Stimulated activated CD8-positive, alpha-beta memory T cell treated with anti-CD3 and anti-CD28 coated beads, Interleukin-15, amount 100 ng/mL, for 4 hours (primary cell): ENCODE measurements around the gene EVPL.
"Not testable (repeated sequence)": the region's sequence is repeated elsewhere in the genome, so short reads cannot be mapped to it uniquely, and the experiment has no call there.

Experiments used
- DNase-seq, 2 donors: peaks; one replicate each; pipeline ENCODE4 v3.0.0-alpha.2; 2020; ENCODE audit warnings: low read depth in 2 of 2

The EVPL gene

DNA sequence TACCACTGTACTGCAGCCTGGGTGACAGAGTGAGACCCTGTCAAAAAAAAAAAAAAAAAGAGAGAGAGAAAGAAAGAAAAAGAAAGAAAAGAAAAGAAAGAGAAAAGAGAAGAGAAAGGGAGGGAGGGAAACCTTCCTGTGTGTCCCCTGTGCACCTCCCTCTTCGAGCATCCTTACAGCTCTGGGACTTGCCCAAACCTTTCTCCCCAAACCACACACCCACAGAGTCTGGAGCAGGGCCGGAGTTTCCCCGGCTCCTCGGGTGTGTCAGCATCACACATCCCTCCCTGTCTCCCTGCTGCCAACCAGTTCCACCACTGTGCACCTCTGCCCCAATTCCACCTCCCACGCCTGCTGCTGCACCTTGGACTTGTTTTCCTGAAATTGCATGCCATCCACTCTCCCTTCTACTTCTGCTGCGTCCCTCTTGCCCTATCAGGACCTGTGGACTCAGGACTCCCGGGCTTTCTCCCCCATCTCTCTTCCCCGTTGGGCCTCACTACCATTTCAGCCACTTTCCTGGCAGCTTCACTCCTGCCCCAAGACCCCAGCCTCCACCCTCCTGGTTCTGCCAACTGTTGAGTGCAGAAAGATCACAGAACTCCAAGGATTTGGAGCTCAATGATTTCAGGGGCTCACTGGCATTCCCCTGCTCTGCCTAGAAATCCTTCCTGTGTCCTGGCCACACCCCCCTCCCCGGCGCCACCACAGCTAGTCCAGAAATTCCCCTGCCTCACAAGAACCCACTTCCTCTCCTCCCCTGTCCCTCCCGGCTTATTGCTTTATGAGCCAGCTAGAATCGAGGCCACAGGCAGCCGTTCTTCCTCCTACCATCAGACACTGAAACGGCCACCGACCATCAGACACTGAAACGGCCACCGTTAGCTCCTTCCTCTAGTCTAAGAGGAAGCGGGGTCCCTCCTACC is 30.2 kb downstream of the EVPL start:
- no peak for DNase-seq

DNA sequence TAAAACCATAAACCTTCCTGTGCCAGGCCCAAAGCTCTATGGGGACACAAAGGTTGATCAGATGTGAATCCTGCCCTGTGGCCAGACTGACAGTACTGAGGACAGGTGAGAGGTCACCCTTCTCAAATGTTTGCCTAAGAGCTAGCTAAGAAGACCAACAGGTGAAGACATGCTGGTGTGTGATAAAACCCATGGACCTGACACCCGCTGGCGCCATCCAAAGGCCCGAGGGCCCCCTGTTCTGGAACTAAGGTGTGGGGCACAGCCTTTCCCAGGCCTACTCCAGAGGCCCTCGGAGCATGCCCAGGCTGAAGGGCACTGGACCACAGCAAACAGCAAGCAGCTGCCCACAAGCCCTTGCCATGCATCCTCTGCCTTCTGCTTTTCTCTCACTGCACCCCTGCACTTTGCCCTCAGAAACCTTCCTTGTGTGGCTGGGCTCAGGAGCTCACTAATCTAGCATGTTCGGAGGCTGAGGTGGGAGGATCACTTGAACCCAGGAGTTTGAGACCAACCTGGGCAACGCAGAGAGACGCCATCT is 31.7 kb downstream of the EVPL start:
- DNase-seq = no peak

DNA sequence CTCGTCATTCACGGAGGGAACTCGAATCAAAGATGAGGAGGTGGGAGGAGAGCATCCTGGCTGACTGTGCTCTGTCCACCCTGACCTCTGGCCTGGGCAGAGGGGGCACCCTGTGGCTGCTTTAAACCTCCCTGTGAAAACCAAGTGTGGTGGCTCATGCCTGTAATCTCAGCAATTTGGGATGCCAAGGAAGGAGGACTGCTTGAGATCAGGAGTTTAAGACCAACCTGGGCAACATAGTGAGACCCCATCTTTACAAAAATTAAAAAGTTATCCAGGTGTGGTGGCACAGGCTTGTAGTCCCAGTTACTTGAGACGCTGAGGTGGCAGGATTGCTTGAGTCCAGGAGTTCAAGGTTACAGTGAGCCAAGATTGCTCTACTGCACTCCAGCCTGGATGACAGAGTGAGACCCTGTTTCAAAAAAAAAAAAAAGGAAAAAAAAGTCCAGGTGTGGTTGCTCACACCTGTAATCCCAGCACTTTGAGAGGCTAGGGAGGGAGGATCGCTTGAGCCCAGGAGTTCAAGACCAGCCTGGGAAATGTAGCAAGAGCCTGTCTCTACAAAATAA is 32.2 kb downstream of the EVPL start:
- no peak for DNase-seq

DNA sequence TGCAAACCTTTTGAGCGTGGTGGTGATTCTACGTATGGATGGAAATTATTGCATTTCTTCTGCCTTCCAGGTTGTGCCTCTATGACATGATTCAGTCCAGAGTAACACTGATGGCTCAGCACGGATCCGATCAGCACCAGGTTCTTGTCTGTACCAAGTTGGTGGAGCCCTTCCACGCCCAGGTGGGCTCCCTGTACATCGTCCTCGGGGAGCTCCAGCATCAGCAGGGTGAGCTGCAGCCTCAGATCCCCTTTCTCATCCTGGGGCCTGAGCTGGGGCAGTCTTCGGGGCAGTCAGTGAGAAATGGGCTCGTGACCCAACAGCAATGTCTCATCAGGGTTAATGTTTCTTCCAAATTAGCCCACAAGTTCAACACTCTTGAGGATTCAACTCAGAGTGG is 35.7 kb downstream of the EVPL start:
- no peak for DNase-seq

- DNase-seq = no peak
These were observed 40.1 kb downstream of the EVPL start for GRCh38 chr17:75987041-75987440.

- DNase-seq = no peak
These were observed 41.1 kb downstream of the EVPL start for GRCh38 chr17:75985986-75986385.

- no peak for DNase-seq
These were observed 43.5 kb downstream of the EVPL start for GRCh38 chr17:75983501-75984181.

GRCh38 chr17:75981019-75981615 is 46.0 kb downstream of the EVPL start:
- no peak for DNase-seq

- DNase-seq = no peak
These were observed 46.7 kb downstream of the EVPL start for GRCh38 chr17:75980188-75981018.

DNA sequence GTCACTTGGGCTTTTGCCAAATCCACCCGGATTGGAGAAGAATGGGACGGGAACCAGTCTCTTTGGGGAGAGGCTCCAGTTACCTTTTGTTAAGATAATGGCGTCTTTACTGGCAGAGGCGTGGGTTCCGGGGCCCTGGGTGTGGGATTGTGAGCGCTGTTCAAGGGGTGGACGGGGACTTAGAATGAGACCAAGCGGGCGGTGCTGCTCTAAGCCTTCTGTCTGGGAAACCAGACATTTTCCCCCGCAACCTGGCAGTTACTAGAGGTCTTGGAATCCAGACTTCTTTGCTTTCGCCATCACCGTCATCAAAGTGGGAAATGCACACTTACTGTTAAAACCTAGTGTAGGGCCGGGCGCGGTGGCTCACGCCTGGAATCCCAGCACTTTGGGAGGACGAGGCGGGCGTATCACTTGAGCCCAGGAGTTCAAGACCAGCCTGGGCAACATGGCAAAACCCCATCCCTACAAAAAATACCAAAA is 47.4 kb downstream of the EVPL start:
- DNase-seq = no peak

DNA sequence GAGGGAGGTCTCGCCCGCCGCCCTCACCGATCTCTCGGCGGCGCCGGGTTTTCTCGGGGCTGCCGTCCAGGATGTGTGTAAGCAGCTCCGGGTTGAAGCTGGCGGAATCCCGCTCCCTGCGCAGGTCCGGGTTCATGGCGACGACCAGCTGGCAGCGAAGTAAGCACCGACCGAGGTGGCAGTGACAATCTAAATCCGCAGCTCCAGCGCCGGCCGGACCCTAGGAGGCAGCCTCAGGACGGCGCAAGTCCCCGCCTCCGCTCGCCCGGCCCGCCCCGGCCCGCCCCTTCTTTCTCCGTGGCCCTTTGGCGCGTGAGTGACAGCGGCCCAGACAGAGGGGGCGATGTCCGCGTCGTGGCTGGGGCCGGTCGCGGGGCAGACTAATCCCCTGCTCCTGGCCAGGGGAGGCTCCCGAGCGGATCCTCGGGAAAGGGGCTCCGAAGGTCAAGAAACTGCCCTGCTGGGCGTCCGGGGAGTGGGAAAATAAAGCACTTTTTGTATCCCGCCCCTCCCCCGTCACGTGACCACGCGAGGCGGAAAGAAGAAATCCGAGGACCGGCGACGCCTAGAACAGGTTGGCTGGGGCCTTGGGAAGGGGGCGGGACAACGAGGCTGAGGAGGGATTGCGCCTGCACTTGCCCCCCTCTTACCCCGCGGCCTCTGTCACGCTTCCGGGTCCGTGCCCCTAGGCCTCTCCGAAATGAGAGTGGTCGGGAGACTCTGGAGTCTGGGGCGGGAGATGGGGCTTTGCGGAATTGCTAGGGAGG is 48.0 kb downstream of the EVPL start, which contains the start of the genes ACOX1 and TEN1:
Gene ACOX1 (minus strand): TSS at position 229 of the 767 bp plus-strand sequence. CDS start 93 bp downstream, at position 136.
Gene TEN1 (plus strand): TSS at position 303 of the 767 bp plus-strand sequence. CDS start 6,953 bp downstream, outside the sequence.
- peak; percentile 90 to 92 for DNase-seq

GRCh38 chr17:75976175-75976848 is 50.8 kb downstream of the EVPL start:
- no peak for DNase-seq

DNA sequence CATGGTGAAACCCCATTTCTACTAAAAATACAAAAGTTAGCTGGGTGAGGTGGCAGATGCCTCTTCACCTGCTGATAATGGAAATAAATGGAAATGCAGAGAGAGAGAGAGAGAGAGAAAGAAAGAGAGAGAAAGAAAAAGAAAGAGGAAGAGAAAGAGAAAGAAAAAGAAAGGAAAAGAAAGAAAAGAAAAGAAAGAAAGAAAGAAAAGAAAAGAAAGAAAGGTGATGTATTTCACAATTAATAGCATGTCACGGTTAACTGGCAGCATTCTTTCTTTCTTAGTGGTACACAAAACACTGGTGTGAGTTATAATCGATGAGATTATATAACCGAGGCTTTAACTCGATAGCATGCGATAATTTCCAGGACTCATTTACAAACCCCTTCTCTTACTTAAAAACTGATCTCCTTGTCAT is 51.3 kb downstream of the EVPL start:
- DNase-seq = no peak

DNA sequence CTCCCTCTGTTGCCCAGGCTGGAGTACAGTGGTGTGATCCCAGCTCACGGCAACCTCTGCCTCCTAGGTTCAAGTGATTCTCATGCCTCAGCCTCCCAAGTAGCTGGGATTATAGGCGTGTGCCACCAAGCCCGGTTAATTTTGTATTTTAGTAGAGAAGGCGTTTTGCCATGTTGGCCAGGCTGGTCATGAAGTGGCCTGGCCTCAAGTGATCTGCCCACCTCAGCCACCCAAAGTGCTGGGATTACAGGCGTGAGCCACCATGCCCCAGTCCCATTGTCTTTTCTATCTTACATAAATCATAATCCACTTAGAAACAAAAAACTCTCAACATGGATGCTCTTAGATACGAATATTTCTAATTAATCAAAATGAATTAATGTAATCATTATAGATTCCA is 51.9 kb downstream of the EVPL start:
- not testable (repeated sequence) for DNase-seq

GRCh38 chr17:75970626-75971025 is 56.5 kb downstream of the EVPL start:
- no peak for DNase-seq

DNA sequence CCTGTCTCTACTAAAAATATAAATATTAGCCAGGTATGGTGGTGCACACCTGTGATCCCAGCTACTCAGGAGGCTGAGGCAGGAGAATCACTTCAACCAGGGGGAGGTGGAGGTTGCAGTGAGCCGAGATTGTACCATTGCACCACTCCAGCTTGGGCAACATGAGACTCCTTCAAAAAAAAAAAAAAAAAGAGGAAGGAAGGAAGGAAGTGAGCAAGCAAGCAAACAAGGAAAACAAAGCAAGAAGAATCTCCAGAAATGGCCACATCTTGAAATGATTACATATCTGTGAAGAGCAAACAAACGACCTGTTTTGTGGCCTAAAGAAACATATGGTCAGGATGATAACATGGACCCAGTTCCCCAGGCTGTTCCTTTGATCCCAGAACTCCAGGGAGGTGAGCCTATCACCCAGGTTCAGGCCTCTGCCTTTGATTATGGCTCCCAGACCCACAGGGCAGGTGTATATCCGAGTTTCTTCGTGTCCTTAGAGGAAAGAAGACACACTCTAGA is 57.0 kb downstream of the EVPL start:
- no peak for DNase-seq

- DNase-seq = not testable (repeated sequence)
These were observed 58.1 kb downstream of the EVPL start for GRCh38 chr17:75969044-75969443.

DNA sequence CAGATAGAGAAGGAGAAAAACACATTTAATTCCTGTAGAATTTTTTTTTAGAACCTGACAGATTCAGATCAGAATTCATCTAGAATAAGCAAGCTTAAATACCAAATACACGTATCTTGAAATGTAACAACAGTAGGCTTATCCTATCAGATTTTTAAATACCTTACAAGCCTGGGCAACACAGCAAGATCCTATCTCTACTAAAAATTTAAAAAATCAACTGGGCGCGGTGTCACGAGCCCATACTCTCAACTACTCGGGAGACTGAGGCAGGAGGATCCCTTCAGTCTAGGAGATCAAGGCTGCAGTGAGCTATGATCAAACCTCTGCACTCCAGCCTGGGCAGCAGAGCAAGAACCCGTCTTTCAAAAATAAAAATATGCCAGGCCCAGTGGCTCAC is 61.6 kb downstream of the EVPL start:
- no peak for DNase-seq
